H9 (cell line): ENCODE results near the gene DTNB. TPM values are rescaled to one million over a fixed set of nuclear protein-coding genes. Genes with fewer than 3 reads are reported as not detected.
A peak's percentile ranks its signal among the peaks of the same experiment; 100 is the strongest.

Experiments used
- DNase-seq: peaks from one replicate; pipeline ENCODE4 v3.0.0-alpha.2; 2017
- H2AFZ ChIP-seq: one replicate; pipeline ENCODE4 v1.6.1; 2013; ENCODE audit warnings: mild to moderate bottlenecking, low read length, control low read depth, moderate library complexity
- H2AK5ac ChIP-seq: 2 replicates; pipeline ENCODE4 v1.6.1; 2013; ENCODE audit warnings: low read length, control low read depth, mixed read lengths; ENCODE audit not compliant: insufficient read length
- H2BK120ac ChIP-seq: one replicate; pipeline ENCODE4 v1.6.1; 2013; ENCODE audit warnings: low read depth, mild to moderate bottlenecking, low read length, control low read depth, inconsistent platforms; ENCODE audit not compliant: poor library complexity, severe bottlenecking
- H2BK12ac ChIP-seq: 2 replicates; pipeline ENCODE4 v1.6.1; 2013; ENCODE audit warnings: low read length, control low read depth, mixed read lengths, low read depth; ENCODE audit not compliant: insufficient read length
- H2BK15ac ChIP-seq: 2 replicates; pipeline ENCODE4 v1.6.1; 2013; ENCODE audit warnings: low read depth, low read length, control low read depth
- H2BK20ac ChIP-seq: one replicate; pipeline ENCODE4 v1.6.1; 2013; ENCODE audit warnings: low read depth, mild to moderate bottlenecking, low read length, control low read depth, inconsistent platforms; ENCODE audit not compliant: poor library complexity, severe bottlenecking
- H2BK5ac ChIP-seq: 2 replicates; pipeline ENCODE4 v1.6.1; 2013; ENCODE audit warnings: low read length, control low read depth, mixed read lengths; ENCODE audit not compliant: insufficient read length
- H3K14ac ChIP-seq: 2 replicates; pipeline ENCODE4 v1.6.1; 2013; ENCODE audit warnings: low read length, control low read depth; ENCODE audit not compliant: insufficient read depth
- H3K18ac ChIP-seq: 2 replicates; pipeline ENCODE4 v1.6.1; 2013; ENCODE audit warnings: low read depth, mild to moderate bottlenecking, mixed read lengths, low read length, control low read depth; ENCODE audit not compliant: insufficient read length
- H3K23ac ChIP-seq: 2 replicates; pipeline ENCODE4 v1.6.1; 2013; ENCODE audit warnings: low read length, control low read depth, mixed read lengths, low read depth; ENCODE audit not compliant: insufficient read length
- H3K23me2 ChIP-seq: 2 replicates; pipeline ENCODE4 v1.6.1; 2013; ENCODE audit warnings: low read depth, mild to moderate bottlenecking, mixed read lengths, low read length, control low read depth; ENCODE audit not compliant: insufficient read length, poor library complexity, severe bottlenecking
- H3K27ac ChIP-seq: 2 replicates; pipeline ENCODE4 v1.5.1; 2013; ENCODE audit warnings: low read length, control low read depth, mixed read lengths, low read depth; ENCODE audit not compliant: insufficient read length
- H3K27me3 ChIP-seq: 2 replicates; pipeline ENCODE4 v1.6.1; 2013; ENCODE audit warnings: low read length, control low read depth, inconsistent platforms; ENCODE audit not compliant: insufficient read depth
- H3K4ac ChIP-seq: 2 replicates; pipeline ENCODE4 v1.6.1; 2013; ENCODE audit warnings: low read depth, mild to moderate bottlenecking, control low read depth, inconsistent platforms, low read length, moderate library complexity
- H3K4me1 ChIP-seq: 2 replicates; pipeline ENCODE4 v1.6.1; 2013; ENCODE audit warnings: low read length, control low read depth, inconsistent platforms; ENCODE audit not compliant: insufficient read depth
- H3K4me2 ChIP-seq: 2 replicates; pipeline ENCODE4 v1.6.1; 2013; ENCODE audit warnings: low read length, control low read depth, mixed read lengths; ENCODE audit not compliant: insufficient read length, insufficient read depth
- H3K56ac ChIP-seq: 2 replicates; pipeline ENCODE4 v1.6.1; 2013; ENCODE audit warnings: low read depth, mild to moderate bottlenecking, mixed read lengths, low read length, control low read depth; ENCODE audit not compliant: insufficient read length
- H3K79me1 ChIP-seq: 2 replicates; pipeline ENCODE4 v1.6.1; 2013; ENCODE audit warnings: low read depth, mild to moderate bottlenecking, moderate library complexity, low read length, control low read depth, inconsistent platforms; ENCODE audit not compliant: insufficient read depth, poor library complexity, severe bottlenecking
- H3K79me2 ChIP-seq: 2 replicates; pipeline ENCODE4 v1.6.1; 2013; ENCODE audit warnings: low read length, control low read depth, inconsistent platforms; ENCODE audit not compliant: insufficient read depth
- H3K9ac ChIP-seq: 2 replicates; pipeline ENCODE4 v1.6.1; 2013; ENCODE audit warnings: low read length, control low read depth, mixed read lengths; ENCODE audit not compliant: insufficient read length; ENCODE audit errors: extremely low read depth
- H3K9me3 ChIP-seq: one replicate; pipeline ENCODE4 v1.6.1; 2013; ENCODE audit warnings: low read depth, low read length, inconsistent platforms; ENCODE audit not compliant: control insufficient read depth
- H3T11ph ChIP-seq: one replicate; pipeline ENCODE4 v1.6.1; 2013; ENCODE audit warnings: mild to moderate bottlenecking, low read length, control low read depth, inconsistent platforms
- H4K20me1 ChIP-seq: one replicate; pipeline ENCODE4 v1.6.1; 2013; ENCODE audit not compliant: control insufficient read depth, insufficient read length, insufficient read depth
- H4K5ac ChIP-seq: 2 replicates; pipeline ENCODE4 v1.6.1; 2013; ENCODE audit warnings: low read depth, mild to moderate bottlenecking, mixed read lengths, low read length, control low read depth; ENCODE audit not compliant: insufficient read length
- H4K8ac ChIP-seq: replicated peaks from 2 replicates; pipeline ENCODE4 v1.6.1; 2013; ENCODE audit warnings: low read length, control low read depth, mixed read lengths, low read depth; ENCODE audit not compliant: insufficient read length
- H4K91ac ChIP-seq: 2 replicates; pipeline ENCODE4 v1.6.1; 2013; ENCODE audit warnings: low read depth, mild to moderate bottlenecking, moderate library complexity, mixed read lengths, low read length, control low read depth; ENCODE audit not compliant: insufficient read length
- H3K27ac Mint-ChIP-seq, 3 experiments: 2 replicates in 2 of 3; 3 replicates in 1 of 3; pipeline ENCODE4 v1.8.0; 2020 to 2021; ENCODE audit warnings: mixed read lengths in 3 of 3, mild to moderate bottlenecking in 1 of 3, moderate library complexity in 1 of 3
- H3K27me3 Mint-ChIP-seq: 2 replicates; pipeline ENCODE4 v1.8.0; 2021; ENCODE audit warnings: low read depth, mild to moderate bottlenecking, moderate library complexity, mixed read lengths
- H3K36me3 Mint-ChIP-seq, 3 experiments: 2 replicates in 2 of 3; 3 replicates in 1 of 3; pipeline ENCODE4 v1.8.0; 2020 to 2021; ENCODE audit warnings: low read depth in 3 of 3, mixed read lengths in 3 of 3; ENCODE audit not compliant: insufficient read depth in 1 of 3
- H3K4me1 Mint-ChIP-seq, 2 experiments: 2 replicates each; pipeline ENCODE4 v1.8.0; 2020; ENCODE audit warnings: mixed read lengths in 2 of 2
- H3K4me3 Mint-ChIP-seq, 2 experiments: 2 replicates in 1 of 2; 3 replicates in 1 of 2; pipeline ENCODE4 v1.8.0; 2020 to 2021; ENCODE audit warnings: mild to moderate bottlenecking in 2 of 2, mixed read lengths in 2 of 2, moderate library complexity in 1 of 2
- H3K9me3 Mint-ChIP-seq, 2 experiments: 2 replicates in 1 of 2; 3 replicates in 1 of 2; pipeline ENCODE4 v1.8.0; 2020; ENCODE audit warnings: mild to moderate bottlenecking in 2 of 2, mixed read lengths in 2 of 2, moderate library complexity in 1 of 2
- CTCF ChIP-seq: fragments of 200-600 bp; sonication (generic); conservative IDR thresholded peaks from 3 replicates; pipeline ENCODE4 v1.8.0; 2021; ENCODE audit warnings: antibody characterized with exemption, mild to moderate bottlenecking
- WGBS: extraction: QIAGEN DNeasy Blood & Tissue Kit; methylation state at CpG from one replicate; pipeline ENCODE4 v1.1.7; 2013; ENCODE audit warnings: missing lambda C conversion rate, low lambda C conversion rate, mixed read lengths; ENCODE audit not compliant: insufficient read length; ENCODE audit errors: extremely low coverage; 5-methylcytosine and 5-hydroxymethylcytosine counted together
- total RNA-seq: library from RNA; stranded (reverse); gene quantifications from 2 replicates; pipeline ENCODE4 v1.2.1, GENCODE V29; 2021

The DTNB gene
- total RNA-seq, 1 experiment from 2014 or later, result 26.7 TPM

- H3K9me3 ChIP-seq, result no peaks in the 10 kb centered on the region
- peaks cover 4% of the 10 kb centered on the region in 2 experiments; a peak in 1 of 4 replicates for H3K4me1 Mint-ChIP-seq
- no peak overlapping the region for H3K27ac Mint-ChIP-seq
Observed at GRCh38 chr2:25567406-25567805, 106.0 kb downstream of the DTNB start.

More at GRCh38 chr2:25567406-25567805, 106.0 kb downstream of the DTNB start:
- Histone ChIP-seq H4K8ac (no peak overlapping the region), H2AFZ (no peak overlapping the region), H2BK15ac (no peak overlapping the region), H3K14ac (no peak overlapping the region), H4K20me1 (no peaks in the 10 kb centered on the region), H3K4me1 (no peaks in the 10 kb centered on the region), H4K91ac (no peak overlapping the region), H3K79me2 (no peaks in the 10 kb centered on the region), H3K4me2 (no peak overlapping the region), H4K5ac (no peak overlapping the region), H2BK5ac (no peak overlapping the region), H3K4ac (no peak overlapping the region), H3K23me2 (no peaks in the 10 kb centered on the region), H3K56ac (no peak overlapping the region), H2BK12ac (no peak overlapping the region), H3K18ac (no peak overlapping the region), H2BK20ac (no peak overlapping the region), H2BK120ac (no peak overlapping the region), H3K27ac (no peak overlapping the region), H3K23ac (no peak overlapping the region), H3T11ph (no peak overlapping the region), H3K79me1 (no peaks in the 10 kb centered on the region), H3K9ac (no peak overlapping the region), H2AK5ac (no peak overlapping the region), H3K27me3 (no peaks in the 10 kb centered on the region)
- TF ChIP-seq CTCF, result peak; percentile 64
- H3K4me3 Mint-ChIP-seq, result no peak overlapping the region
- no CpG with 5 or more reads among the region's 1 CpG for WGBS
- H3K9me3 Mint-ChIP-seq, result no peaks in the 10 kb centered on the region
- H3K27me3 Mint-ChIP-seq, result no peaks in the 10 kb centered on the region
- H3K36me3 Mint-ChIP-seq, result peaks cover 3 to 8% (median 5%) of the 10 kb centered on the region in 3 experiments; a peak in 4 of 7 replicates
- DNase-seq, result no peak
